Liver (tissue), 9 donors: ENCODE results near the gene SHFL. TPM values are rescaled to one million over a fixed set of nuclear protein-coding genes. Genes with fewer than 3 reads are reported as not detected.

Source experiments
- DNase-seq: peaks from one replicate; pipeline ENCODE4 v3.0.0-alpha.2; 2017; ENCODE audit warnings: low spot score
- H3K27ac ChIP-seq, 2 donors: one replicate each; pipeline ENCODE4 v1.7.0; 2013; ENCODE audit warnings: inconsistent platforms in 2 of 2, low read length in 2 of 2, control low read depth in 1 of 2, low read depth in 1 of 2, mild to moderate bottlenecking in 1 of 2
- H3K27me3 ChIP-seq, 4 donors: one replicate each; pipeline versions ENCODE4 v1.6.1 to v1.7.0; 2013; ENCODE audit warnings: low read length in 3 of 4, inconsistent platforms in 1 of 4, mild to moderate bottlenecking in 1 of 4, moderate library complexity in 1 of 4; ENCODE audit not compliant: control insufficient read depth in 4 of 4, insufficient read depth in 4 of 4
- H3K36me3 ChIP-seq, 4 donors: one replicate each; pipeline versions ENCODE4 v1.6.1 to v1.7.0; 2013; ENCODE audit warnings: low read length in 3 of 4, mild to moderate bottlenecking in 3 of 4, low read depth in 1 of 4, moderate library complexity in 1 of 4; ENCODE audit not compliant: control insufficient read depth in 4 of 4, insufficient read depth in 3 of 4
- H3K4me1 ChIP-seq, 4 donors: one replicate each; pipeline versions ENCODE4 v1.6.1 to v1.7.0; 2013; ENCODE audit warnings: low read length in 3 of 4, mild to moderate bottlenecking in 3 of 4, moderate library complexity in 1 of 4; ENCODE audit not compliant: control insufficient read depth in 4 of 4, insufficient read depth in 4 of 4
- H3K4me3 ChIP-seq, 3 donors: one replicate each; pipeline versions ENCODE4 v1.6.1 to v1.7.0; 2013; ENCODE audit warnings: low read length in 3 of 3, control low read depth in 1 of 3, low read depth in 1 of 3, mild to moderate bottlenecking in 1 of 3
- H3K9ac ChIP-seq, 2 donors: one replicate each; pipeline ENCODE4 v1.7.0; 2013; ENCODE audit warnings: low read length in 2 of 2, mild to moderate bottlenecking in 2 of 2, moderate library complexity in 2 of 2, control low read depth in 1 of 2, low read depth in 1 of 2
- H3K9me3 ChIP-seq, 4 donors: one replicate each; pipeline versions ENCODE4 v1.6.1 to v1.7.0; 2013; ENCODE audit warnings: low read length in 3 of 4; ENCODE audit not compliant: control insufficient read depth in 4 of 4
- ATF3 ChIP-seq: IDR thresholded peaks from 2 replicates; pipeline ENCODE4 v1.6.1; 2016; ENCODE audit warnings: antibody characterized with exemption
- CTCF ChIP-seq: fragments of 150-350 bp; IDR thresholded peaks from 2 replicates; pipeline ENCODE4 v1.5.1; 2017; ENCODE audit warnings: improper control_type of control experiment, low read depth, low read length; ENCODE audit not compliant: missing input control
- EGR1 ChIP-seq, 2 donors: IDR thresholded peaks; 2 replicates each; pipeline ENCODE4 v1.6.1; 2016 to 2018; ENCODE audit warnings: antibody characterized with exemption in 2 of 2, low read depth in 2 of 2
- FOXA1 ChIP-seq: IDR thresholded peaks from 2 replicates; pipeline ENCODE4 v1.6.1; 2016; ENCODE audit warnings: antibody characterized with exemption
- FOXA2 ChIP-seq: IDR thresholded peaks from 2 replicates; pipeline ENCODE4 v1.6.1; 2016; ENCODE audit warnings: antibody characterized with exemption
- GABPA ChIP-seq, 2 donors: IDR thresholded peaks in 1 of 2; conservative IDR thresholded peaks in 1 of 2; 2 replicates each; pipeline ENCODE4 v1.6.1; 2016; ENCODE audit warnings: antibody characterized with exemption in 2 of 2, mild to moderate bottlenecking in 1 of 2, moderate library complexity in 1 of 2
- HNF4A ChIP-seq, 2 donors: conservative IDR thresholded peaks; 2 replicates each; pipeline ENCODE4 v1.6.1; 2016; ENCODE audit warnings: antibody characterized with exemption in 2 of 2, mild to moderate bottlenecking in 2 of 2
- HNF4G ChIP-seq: IDR thresholded peaks from 2 replicates; pipeline ENCODE4 v1.6.1; 2016; ENCODE audit warnings: antibody characterized with exemption
- JUND ChIP-seq, 2 donors: IDR thresholded peaks; 2 replicates each; pipeline ENCODE4 v1.6.1; 2016; ENCODE audit warnings: antibody characterized with exemption in 2 of 2
- MAX ChIP-seq: IDR thresholded peaks from 2 replicates; pipeline ENCODE4 v1.6.1; 2016; ENCODE audit warnings: antibody characterized with exemption
- NR2F2 ChIP-seq: IDR thresholded peaks from 2 replicates; pipeline ENCODE4 v1.6.1; 2016; ENCODE audit warnings: antibody characterized with exemption
- RAD21 ChIP-seq, 2 donors: IDR thresholded peaks; 2 replicates each; pipeline ENCODE4 v1.6.1; 2016; ENCODE audit warnings: antibody characterized with exemption in 2 of 2, mild to moderate bottlenecking in 2 of 2
- REST ChIP-seq: IDR thresholded peaks from 2 replicates; pipeline ENCODE4 v1.6.1; 2016; ENCODE audit warnings: antibody characterized with exemption, mild to moderate bottlenecking
- RXRA ChIP-seq, 2 donors: IDR thresholded peaks; 2 replicates each; pipeline ENCODE4 v1.6.1; 2017 to 2018; ENCODE audit warnings: antibody characterized with exemption in 2 of 2, mild to moderate bottlenecking in 1 of 2
- SP1 ChIP-seq: IDR thresholded peaks from 2 replicates; pipeline ENCODE4 v1.6.1; 2018; ENCODE audit warnings: antibody characterized with exemption, mild to moderate bottlenecking
- TAF1 ChIP-seq: conservative IDR thresholded peaks from 2 replicates; pipeline ENCODE4 v1.6.1; 2016; ENCODE audit warnings: antibody characterized with exemption, mild to moderate bottlenecking
- YY1 ChIP-seq: IDR thresholded peaks from 2 replicates; pipeline ENCODE4 v1.6.1; 2016; ENCODE audit warnings: antibody characterized with exemption, mild to moderate bottlenecking
- ZBTB33 ChIP-seq: IDR thresholded peaks from 2 replicates; pipeline ENCODE4 v1.6.1; 2016; ENCODE audit warnings: antibody characterized with exemption
- WGBS: extraction: QIAGEN DNeasy Blood & Tissue Kit; methylation state at CpG from one replicate; pipeline ENCODE4 v1.1.7; 2013; 5-methylcytosine and 5-hydroxymethylcytosine counted together
- polyA plus RNA-seq, 2 donors: library from polyadenylated mRNA; stranded (reverse) in 1 of 2; unstranded in 1 of 2; fragments of 200-250 nt in 1 of 2; fragments of >200 nt in 1 of 2; fragmentation: Nextera tagmentation in 1 of 2; extraction: Ambion mirVana in 1 of 2; gene quantifications; one replicate each; pipeline versions ENCODE4 v1.2.1 to v1.2.3, GENCODE V29; 2013 to 2015
- total RNA-seq, 2 donors: library from RNA; depleted of rRNA; stranded (reverse); fragments of >200 nt; gene quantifications; one replicate each; pipeline ENCODE4 v1.2.3, GENCODE V29; 2014
- donor health status: healthy.
- donor health status: healthy.
- donor health status: healthy.
- donor health status: healthy.
- donor health status: healthy.

The SHFL gene
- total and polyA plus RNA-seq, 4 donors = 13.1 to 104 (median 84.7) TPM

- no peak for TF ChIP-seq REST
- no peak for TF ChIP-seq FOXA2
- no peak for TF ChIP-seq JUND (IDR thresholded peaks at IDR 0.05)
- TF ChIP-seq YY1 = no peak
- no peak for TF ChIP-seq TAF1
Measured at GRCh38 chr19:10141479-10141878, 55.4 kb downstream of the SHFL start (continued).

GRCh38 chr19:10141973-10142372, 55.9 kb downstream of the SHFL start:
- H3K4me1 ChIP-seq = no peaks in the 10 kb centered on the region
- 98% methylated on average over 18 of the region's 18 CpGs for WGBS
- no peak overlapping the region for H3K27ac ChIP-seq
- TF ChIP-seq TAF1 (no peak), GABPA (IDR thresholded peaks at IDR 0.05 in 1 of 2, conservative IDR thresholded peaks at IDR 0.05 in 1 of 2) (no peak), FOXA2 (no peak), YY1 (no peak), EGR1 (IDR thresholded peaks at IDR 0.05; ENCODE audit: low read depth in 2 of 2) (no peak), FOXA1 (no peak), JUND (IDR thresholded peaks at IDR 0.05) (no peak), CTCF (no peak), MAX (no peak), NR2F2 (no peak), RAD21 (IDR thresholded peaks at IDR 0.05) (no peak), HNF4A (conservative IDR thresholded peaks at IDR 0.05) (no peak), SP1 (no peak), ATF3 (no peak), HNF4G (no peak), ZBTB33 (no peak), RXRA (IDR thresholded peaks at IDR 0.05) (no peak), REST (no peak)
- no peaks in the 10 kb centered on the region for H3K9me3 ChIP-seq
- H3K27me3 ChIP-seq = no peaks in the 10 kb centered on the region
- H3K4me3 ChIP-seq = no peak overlapping the region
- no peak for DNase-seq
- peaks cover 20 to 88% (median 49%) of the 10 kb centered on the region in 4 donors for H3K36me3 ChIP-seq
- no peak overlapping the region for H3K9ac ChIP-seq
